HG03460 (cell line): Measurements from ENCODE around the gene NBAS.
"Not testable (repeated sequence)": the region's sequence is repeated elsewhere in the genome, so short reads cannot be mapped to it uniquely, and the experiment has no call there.

Experiments used
- ATAC-seq: cut with Tn5 transposase; IDR thresholded peaks from one replicate; pipeline ENCODE4 v1.9.1; 2021; ENCODE audit not compliant: unreplicated experiment

Gene NBAS

DNA sequence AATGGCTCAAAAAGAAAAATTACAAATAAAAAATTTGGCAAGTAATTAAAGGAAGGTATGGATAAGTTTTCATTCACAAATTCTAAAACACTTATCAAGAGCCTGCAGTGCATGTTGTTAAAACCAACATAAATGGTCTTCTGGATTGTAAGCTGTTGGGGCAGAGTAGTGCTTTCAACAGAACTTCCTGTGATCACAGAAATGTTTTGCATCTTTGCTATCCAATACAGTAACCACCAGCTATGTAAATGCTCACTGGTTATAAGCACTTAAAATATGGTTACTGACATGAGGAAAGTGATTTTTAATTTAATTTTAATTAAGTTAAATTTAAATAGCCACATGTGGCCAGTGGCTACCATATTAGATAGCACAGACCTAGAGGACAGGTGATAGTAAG is 133.1 kb downstream of the NBAS start:
- no peak for ATAC-seq

GRCh38 chr2:15426606-15427005 is 134.5 kb downstream of the NBAS start:
- no peak for ATAC-seq

- no peak for ATAC-seq
These were observed 135.4 kb downstream of the NBAS start for GRCh38 chr2:15425712-15426111.

DNA sequence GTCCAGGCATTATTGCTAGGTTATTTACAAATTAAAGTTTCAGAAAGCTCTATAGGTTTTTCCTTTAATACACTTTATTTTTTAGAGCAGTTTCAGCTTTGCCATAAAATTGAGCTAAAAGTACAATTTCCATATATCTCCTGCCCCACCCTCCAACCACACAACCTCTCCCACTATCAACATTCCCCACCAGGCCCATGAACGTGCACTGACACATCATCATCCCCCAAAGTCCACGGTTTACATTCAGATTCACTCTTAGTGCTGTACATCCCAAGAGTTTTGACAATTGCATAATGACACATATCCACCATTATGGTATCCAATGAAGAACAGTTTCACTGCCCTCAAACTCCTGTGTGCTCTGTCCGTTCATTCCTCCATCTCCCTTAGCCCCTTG is 139.4 kb downstream of the NBAS start:
- no peak for ATAC-seq

- no peak for ATAC-seq
These were observed 145.4 kb downstream of the NBAS start for GRCh38 chr2:15415748-15416147.

GRCh38 chr2:15412779-15413178 is 148.4 kb downstream of the NBAS start:
- no peak for ATAC-seq

- no peak for ATAC-seq
These were observed 148.8 kb downstream of the NBAS start for GRCh38 chr2:15412309-15412708.

- no peak for ATAC-seq
These were observed 150.2 kb downstream of the NBAS start for GRCh38 chr2:15410884-15411283.

GRCh38 chr2:15408759-15409158 is 152.4 kb downstream of the NBAS start:
- no peak for ATAC-seq

DNA sequence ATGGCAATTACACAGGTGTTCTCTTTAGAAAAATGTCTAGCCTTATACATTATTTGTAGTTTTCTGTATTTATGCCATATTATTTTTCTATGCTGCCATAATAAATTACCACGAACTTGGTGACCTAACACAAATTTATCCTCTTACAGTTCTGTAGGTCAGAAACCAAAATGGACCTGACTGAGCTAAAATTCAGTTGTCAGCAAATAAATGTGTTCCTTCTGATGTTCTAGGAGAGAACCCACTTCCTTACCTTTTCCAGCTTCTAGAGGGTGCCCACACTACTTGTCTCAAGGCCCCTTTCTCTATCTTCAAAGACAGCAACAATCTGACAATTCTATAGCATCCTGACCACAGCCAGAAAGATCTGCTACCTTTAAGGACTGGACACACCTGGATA is 153.5 kb downstream of the NBAS start:
- ATAC-seq: no peak

- not testable (repeated sequence) for ATAC-seq
These were observed 156.6 kb downstream of the NBAS start for GRCh38 chr2:15404511-15404910.

GRCh38 chr2:15400240-15400826 is 160.8 kb downstream of the NBAS start:
- ATAC-seq: no peak

GRCh38 chr2:15399241-15399640 is 161.9 kb downstream of the NBAS start:
- no peak for ATAC-seq

DNA sequence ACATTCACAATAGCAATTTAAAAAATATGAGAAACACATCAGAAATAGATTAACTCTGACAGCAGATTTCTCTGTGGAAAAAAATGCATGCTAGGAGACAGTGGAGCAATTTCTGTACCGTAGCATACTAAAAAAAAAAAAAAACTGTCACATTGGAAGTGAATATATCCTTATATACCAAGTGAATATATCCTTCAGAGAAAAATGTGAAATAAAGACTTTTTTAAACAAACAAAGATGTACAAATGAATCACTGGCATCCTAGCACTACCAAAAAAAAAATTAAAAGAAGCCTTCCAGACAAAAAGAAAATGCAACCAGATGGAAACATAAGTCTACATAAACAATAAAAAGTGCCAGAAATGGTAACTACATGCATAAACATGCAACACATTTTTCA is 169.4 kb downstream of the NBAS start:
- ATAC-seq: no peak

DNA sequence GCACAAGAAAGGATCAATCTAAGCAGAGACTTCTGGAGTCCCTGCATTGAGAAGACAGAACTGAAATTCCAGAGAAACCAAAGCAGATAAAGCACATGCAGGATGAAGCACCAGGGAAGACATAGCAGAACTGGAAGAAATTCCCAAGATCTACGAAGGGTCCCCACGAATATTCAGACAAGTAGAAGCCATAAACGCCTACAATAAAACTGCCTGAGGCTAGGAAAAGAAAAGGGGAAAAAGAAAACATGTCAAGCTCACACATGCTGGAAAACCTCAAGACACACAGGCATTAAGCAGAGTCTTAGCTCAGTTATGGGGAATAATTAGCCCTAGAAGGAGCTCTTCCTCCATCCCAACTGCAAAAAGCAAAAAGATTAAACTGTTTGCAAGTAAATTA is 171.2 kb downstream of the NBAS start:
- ATAC-seq: no peak

GRCh38 chr2:15389326-15389700 is 171.8 kb downstream of the NBAS start:
- no peak for ATAC-seq

GRCh38 chr2:15388406-15389325 is 172.5 kb downstream of the NBAS start:
- no peak for ATAC-seq

- ATAC-seq: no peak
These were observed 175.9 kb downstream of the NBAS start for GRCh38 chr2:15385184-15385583.

DNA sequence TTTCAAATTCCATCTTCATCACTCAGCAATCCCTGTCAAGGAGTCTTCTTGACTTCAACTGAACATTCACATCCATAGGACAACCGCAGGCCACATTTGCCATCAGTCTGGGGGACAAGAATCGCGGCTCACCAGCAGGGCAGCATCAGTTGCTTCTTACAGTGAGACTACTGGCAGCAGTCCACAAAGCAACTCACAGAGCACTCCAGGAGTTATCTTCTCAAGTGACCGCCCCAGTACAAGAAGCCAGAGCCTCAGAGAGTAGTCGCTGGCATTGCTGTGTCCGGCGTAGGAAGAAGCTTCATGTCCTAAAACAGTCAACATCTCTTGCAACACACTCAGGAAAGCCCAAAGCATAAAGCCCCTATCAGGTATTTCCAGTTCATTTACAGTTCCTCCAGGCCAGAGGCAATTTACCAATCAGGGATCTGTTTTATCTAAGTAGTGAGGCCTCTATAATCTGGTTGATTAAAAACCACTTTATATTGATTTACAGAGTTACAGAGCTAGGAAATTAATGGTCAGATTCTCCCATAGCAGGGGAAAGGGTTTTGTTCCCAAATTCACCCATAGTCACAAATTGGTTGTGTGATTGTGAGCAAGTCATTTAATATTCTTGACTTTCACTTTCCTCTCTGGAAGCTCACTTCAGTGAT is 177.3 kb downstream of the NBAS start:
- no peak for ATAC-seq

DNA sequence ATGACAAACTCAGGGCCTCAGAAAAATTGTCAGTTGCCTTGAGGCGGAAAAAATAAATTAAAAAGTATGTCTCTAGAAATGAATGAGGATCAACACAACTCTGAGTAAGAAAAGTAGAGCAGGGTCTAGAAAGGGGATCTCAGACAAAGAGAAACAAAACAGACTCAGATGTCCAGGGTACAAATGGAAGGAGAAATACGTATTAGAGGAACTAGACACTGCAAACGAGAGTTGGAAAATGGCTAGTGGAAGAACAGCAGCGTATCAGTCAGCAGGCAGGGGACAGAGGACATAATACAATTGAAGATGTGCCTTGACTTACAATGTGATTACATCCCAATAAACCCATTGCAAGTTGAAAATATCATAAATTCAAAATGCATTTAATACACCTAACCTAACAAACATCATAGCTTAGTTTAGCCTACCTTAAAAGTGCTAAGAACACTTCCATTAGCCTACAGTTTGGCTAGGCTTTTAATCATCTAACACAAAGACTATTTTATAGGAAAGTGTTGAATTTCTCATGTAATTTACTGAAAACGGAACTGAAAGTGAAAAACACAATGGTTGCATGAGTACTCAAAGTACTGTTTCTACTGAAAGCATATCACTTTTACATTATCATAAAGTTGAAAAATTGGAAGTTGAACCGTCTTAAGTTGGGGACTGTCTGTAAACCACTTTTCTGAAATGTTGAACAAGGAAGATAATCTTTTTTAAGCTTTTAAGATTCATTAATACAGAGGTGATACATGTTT is 182.8 kb downstream of the NBAS start:
- peak; percentile 81 for ATAC-seq

DNA sequence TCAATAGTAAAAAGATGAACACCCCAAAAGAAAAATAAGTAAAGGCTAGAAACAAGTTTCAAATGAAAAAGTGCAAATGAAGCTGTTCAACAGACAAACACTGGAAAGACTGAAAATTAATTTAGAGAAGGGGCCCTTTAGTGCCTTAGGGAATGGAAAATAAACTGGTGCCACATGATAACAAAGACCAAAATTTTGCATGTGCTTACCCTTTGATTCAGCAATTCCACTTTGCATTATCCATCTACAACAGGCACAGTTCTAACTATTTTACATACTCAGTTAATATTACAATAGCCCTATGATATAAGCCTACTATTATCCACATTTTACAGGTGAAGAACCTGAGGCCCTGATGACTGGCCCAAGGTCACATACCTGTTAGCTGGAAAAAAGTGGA is 183.9 kb downstream of the NBAS start:
- no peak for ATAC-seq
